Choroid plexus epithelial cell (primary cell): ENCODE data around the gene PRAMEF15.
"Not testable (repeated sequence)": the region's sequence is repeated elsewhere in the genome, so short reads cannot be mapped to it uniquely, and the experiment has no call there.

Source experiments
- DNase-seq: peaks from one replicate; pipeline ENCODE4 v3.0.0-alpha.2; 2010; ENCODE audit warnings: low read depth
- H3K4me3 ChIP-seq: 2 replicates; pipeline ENCODE4 v1.5.1; 2011; ENCODE audit warnings: low read depth, mild to moderate bottlenecking, control low read depth, low read length, moderate library complexity
- TF ChIP-seq, protein P1 (sequence below): conservative IDR thresholded peaks from 2 replicates; pipeline ENCODE4 v1.5.1; 2011; ENCODE audit warnings: low read depth, mild to moderate bottlenecking, control low read depth, inconsistent platforms, low read length, moderate library complexity

The PRAMEF15 gene

DNA sequence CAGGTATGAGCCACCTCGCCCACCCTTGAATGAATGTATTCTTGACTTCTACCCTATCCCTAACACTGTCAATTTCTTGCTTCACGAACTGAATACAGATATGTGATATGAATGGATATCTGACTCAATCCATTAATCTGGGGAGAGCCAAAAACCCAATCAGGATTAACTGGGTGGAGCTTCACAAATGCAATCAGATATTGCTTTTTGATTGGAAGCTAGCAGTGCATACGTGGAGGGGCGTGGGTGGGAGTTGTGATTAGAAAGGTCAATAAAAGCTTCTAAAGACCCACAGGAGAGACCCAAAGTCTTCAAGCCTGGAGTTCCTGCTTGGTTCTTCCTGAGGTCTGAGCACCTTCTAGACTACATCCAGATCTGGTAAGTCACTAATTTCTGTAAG, at the start of gene PRAMEF15:
PRAMEF15 (plus strand) TSS at position 301 of the 400 bp plus-strand sequence. CDS start 2,827 bp downstream, outside the sequence.
- H3K4me3 ChIP-seq, DNase-seq: not testable (repeated sequence)

GRCh38 chr1:13277016-13277415, 38.4 kb upstream of the PRAMEF15 start:
- DNase-seq, H3K4me3 ChIP-seq: not testable (repeated sequence)

GRCh38 chr1:13279617-13280016, 35.8 kb upstream of the PRAMEF15 start:
- not testable (repeated sequence) for DNase-seq, H3K4me3 ChIP-seq

GRCh38 chr1:13285037-13285436, 30.3 kb upstream of the PRAMEF15 start, which contains the start of gene PRAMEF8:
PRAMEF8 (minus strand) TSS chr1:13285137; CDS start chr1:13284091, 1,046 bp downstream.
- H3K4me3 ChIP-seq, DNase-seq: not testable (repeated sequence)

- not testable (repeated sequence) for H3K4me3 ChIP-seq, DNase-seq
Observed at GRCh38 chr1:13289030-13289429, 26.4 kb upstream of the PRAMEF15 start.

DNA sequence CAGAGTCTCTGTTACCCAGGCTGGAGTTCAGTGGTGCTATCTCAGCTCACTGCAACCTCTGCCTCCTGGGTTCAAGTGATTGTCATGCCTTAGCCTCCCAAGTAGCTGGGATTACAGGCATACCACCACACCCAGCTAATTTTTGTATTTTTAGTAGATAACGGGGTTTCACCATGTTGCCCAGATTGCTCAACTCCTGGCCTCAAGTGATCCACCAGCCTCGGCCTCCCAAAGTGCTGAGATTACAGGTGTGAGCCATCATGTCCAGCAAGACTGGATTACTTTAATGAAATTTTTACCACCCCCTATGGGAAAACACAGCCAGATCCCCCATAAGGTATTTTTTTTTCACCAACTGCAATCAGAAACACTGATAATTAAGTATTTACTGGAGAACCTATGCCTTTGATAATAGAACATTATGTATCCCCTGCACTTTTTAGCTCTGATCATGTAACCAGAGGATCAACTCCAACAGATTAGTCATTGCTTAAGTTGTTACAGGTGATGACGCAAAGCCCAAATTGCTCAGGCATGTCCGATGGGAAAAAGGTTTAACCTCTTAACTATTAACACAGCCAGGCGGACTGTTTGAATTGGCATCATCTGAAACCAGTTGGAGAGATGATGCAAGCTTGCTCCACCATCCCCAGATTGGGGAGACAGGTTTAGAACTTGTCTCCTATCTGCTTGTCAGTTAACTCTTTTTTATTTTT, 18.0 kb upstream of the PRAMEF15 start:
- not testable (repeated sequence) for DNase-seq, H3K4me3 ChIP-seq

DNA sequence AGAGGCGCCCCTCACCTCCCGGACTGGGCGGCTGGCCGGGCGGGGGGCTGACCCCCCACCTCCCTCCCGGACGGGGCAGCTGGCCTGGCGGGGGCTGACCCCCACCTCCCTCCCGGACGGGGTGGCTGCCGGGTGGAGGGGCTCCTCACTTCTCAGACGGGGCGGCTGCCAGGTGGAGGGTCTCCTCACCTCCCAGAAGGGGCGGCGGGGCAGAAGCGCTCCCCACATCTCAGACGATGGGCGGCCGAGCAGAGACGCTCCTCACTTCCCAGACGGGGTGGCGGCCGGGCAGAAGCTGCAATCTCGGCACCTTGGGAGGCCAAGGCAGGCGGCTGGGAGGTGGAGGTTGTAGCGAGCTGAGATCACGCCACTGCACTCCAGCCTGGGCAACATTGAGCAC, 16.7 kb upstream of the PRAMEF15 start:
- DNase-seq, H3K4me3 ChIP-seq: not testable (repeated sequence)

DNA sequence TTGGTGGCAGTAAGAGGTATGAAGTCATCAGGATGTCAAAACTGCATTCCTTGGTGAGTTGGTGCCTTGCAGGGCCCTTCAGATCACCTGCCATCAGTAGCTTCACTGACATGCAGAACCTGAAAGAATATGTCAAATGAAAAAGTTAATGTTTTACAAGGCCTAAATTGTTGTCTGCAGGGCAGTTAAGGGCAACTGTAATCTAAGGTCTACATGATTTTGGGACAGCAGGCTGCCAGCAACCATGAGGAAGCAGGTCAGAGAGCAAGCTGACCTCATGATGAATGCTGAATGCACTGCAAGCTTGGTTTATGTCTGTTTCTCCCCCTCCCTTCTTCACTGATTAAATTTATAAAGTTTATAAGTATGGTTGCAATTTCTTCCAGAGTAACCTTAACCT, 13.2 kb upstream of the PRAMEF15 start:
- not testable (repeated sequence) for DNase-seq, H3K4me3 ChIP-seq

GRCh38 chr1:13303239-13303638, 12.1 kb upstream of the PRAMEF15 start, which contains the start of gene PRAMEF33:
PRAMEF33 (plus strand) TSS chr1:13303539; CDS start chr1:13305955, 2,416 bp downstream.
- DNase-seq, H3K4me3 ChIP-seq: not testable (repeated sequence)

- H3K4me3 ChIP-seq, DNase-seq: not testable (repeated sequence)
Observed at GRCh38 chr1:13342496-13342895, 27.1 kb downstream of the PRAMEF15 start.

GRCh38 chr1:13347034-13347433, 31.7 kb downstream of the PRAMEF15 start, which contains the start of gene PRAMEF14:
PRAMEF14 (minus strand) TSS chr1:13347134; CDS start chr1:13345314, 1,820 bp downstream.
- DNase-seq, H3K4me3 ChIP-seq: not testable (repeated sequence)

DNA sequence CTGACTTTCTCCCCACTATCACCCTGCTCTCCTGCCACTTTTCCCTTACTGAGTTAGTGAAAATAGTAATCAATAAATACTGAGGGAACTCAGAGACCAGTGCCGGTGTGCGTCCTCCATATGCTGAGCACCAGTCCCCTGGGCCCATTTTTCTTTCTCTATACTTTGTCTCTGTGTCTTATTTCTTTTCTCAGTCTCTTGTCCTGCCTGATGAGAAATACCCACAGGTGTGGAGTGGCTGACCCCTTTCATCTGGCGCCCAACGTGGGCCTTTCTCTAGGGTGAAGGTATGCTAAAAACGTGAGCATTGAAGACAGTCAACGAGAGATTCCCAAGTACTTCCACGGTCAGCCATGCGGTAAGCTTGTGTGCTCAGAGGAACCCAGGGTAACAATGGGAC, 38.1 kb downstream of the PRAMEF15 start:
- H3K4me3 ChIP-seq, result not testable (repeated sequence)
- peak; percentile 1 for DNase-seq

DNA sequence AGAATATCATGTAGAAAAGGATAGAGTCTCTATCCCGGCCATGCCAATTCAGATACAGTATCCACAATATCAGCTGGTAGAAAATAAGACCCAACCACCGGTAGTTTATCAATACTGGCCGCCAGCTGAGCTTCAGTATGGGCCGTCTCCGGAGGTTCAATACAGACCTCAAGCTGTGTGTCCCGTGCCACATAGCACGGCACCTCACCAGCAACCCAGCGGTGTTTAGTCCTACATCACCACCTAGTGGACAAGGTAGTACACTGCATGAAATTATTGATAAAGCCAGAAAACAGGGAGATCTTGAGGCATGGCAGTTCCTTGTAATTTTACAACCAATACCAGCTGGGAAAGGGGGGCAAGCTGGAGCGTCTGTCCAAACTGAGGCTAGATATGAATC, 39.1 kb downstream of the PRAMEF15 start:
- not testable (repeated sequence) for DNase-seq, H3K4me3 ChIP-seq

- H3K4me3 ChIP-seq, result not testable (repeated sequence)
- TF ChIP-seq, protein P1, sequence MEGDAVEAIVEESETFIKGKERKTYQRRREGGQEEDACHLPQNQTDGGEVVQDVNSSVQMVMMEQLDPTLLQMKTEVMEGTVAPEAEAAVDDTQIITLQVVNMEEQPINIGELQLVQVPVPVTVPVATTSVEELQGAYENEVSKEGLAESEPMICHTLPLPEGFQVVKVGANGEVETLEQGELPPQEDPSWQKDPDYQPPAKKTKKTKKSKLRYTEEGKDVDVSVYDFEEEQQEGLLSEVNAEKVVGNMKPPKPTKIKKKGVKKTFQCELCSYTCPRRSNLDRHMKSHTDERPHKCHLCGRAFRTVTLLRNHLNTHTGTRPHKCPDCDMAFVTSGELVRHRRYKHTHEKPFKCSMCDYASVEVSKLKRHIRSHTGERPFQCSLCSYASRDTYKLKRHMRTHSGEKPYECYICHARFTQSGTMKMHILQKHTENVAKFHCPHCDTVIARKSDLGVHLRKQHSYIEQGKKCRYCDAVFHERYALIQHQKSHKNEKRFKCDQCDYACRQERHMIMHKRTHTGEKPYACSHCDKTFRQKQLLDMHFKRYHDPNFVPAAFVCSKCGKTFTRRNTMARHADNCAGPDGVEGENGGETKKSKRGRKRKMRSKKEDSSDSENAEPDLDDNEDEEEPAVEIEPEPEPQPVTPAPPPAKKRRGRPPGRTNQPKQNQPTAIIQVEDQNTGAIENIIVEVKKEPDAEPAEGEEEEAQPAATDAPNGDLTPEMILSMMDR, result peak; percentile 54
- peak; percentile 76 for DNase-seq
Observed at GRCh38 chr1:13356774-13357173, 41.4 kb downstream of the PRAMEF15 start.

- not testable (repeated sequence) for DNase-seq, H3K4me3 ChIP-seq
Observed at GRCh38 chr1:13362364-13362763, 47.0 kb downstream of the PRAMEF15 start.

GRCh38 chr1:13364928-13365327, 49.5 kb downstream of the PRAMEF15 start:
- not testable (repeated sequence) for DNase-seq, H3K4me3 ChIP-seq

- not testable (repeated sequence) for DNase-seq
Observed at GRCh38 chr1:13366536-13366935, 51.2 kb downstream of the PRAMEF15 start.

DNA sequence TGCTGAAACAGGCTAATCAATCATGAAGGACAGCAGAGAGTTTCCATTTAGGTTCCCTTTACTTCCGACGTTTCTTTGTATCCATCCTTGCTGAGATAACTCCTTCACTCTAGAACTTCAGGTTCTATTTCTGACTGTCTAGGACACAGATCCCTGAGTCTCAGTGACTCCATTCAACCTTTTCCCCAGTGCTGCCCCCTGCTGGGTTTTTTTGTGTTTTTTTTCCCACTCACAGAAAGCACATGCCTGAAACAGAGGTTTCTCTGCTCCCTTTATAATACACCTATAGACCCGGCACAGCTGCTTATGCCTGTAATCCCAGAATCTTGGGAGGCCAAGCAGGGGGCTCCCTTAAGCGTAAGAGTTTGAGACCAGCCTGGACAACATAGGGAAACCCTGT, 53.2 kb downstream of the PRAMEF15 start:
- H3K4me3 ChIP-seq, DNase-seq: not testable (repeated sequence)

More at GRCh38 chr1:13366536-13366935, 51.2 kb downstream of the PRAMEF15 start:
- H3K4me3 ChIP-seq, result not testable (repeated sequence)
